Measurements from ENCODE around the gene EPB41L2. TPM values are rescaled to one million over a fixed set of nuclear protein-coding genes. Genes with fewer than 3 reads are reported as not detected.

EPB41L2 gene
- total RNA-seq, 1 experiment from 2014 or later, result 181 TPM

DNA sequence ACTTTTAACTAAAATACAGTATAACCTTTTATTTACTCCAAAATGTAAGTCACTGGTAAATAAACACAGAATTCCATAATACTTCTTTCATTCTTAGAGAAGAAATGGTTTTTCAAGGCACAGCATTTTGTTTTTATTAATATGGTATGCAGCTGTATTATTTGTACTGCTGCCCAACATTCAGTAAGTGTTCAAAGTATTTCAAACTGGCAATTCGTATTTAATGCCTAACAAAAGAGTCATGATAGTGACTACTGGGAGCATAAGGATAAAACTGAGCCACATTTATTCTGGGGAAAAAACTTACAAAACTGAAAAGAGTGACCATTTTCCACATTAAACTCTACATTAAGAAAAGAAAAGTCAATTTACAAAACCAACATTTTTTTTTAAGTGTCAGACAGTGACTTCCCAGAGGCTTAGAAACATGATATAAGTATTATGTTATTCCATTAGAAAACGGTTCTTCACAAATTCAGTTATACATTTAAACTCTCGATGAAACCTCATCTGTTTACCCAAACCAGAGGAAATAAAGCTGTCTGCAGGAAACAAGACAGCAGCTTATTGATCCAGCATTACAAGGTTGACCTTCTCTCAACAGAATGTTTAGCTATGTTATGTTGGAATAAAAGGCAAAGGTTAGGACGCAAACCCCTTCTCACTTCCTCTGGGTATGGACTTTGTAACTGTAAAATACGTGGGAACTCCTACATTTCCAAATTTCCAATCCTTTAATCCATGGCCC lies 24.3 kb downstream of the EPB41L2 start:
- Histone ChIP-seq H3K27me3 (replicated peaks; ENCODE audit: insufficient read depth, low read depth, low read length, poor library complexity) (no peaks in the 10 kb centered on the region), H3K4me3 (ENCODE audit: low read depth, low read length, poor library complexity, severe bottlenecking) (no peak overlapping the region), H3K36me3 (ENCODE audit: insufficient read depth, low read length, poor library complexity, severe bottlenecking) (no peaks in the 10 kb centered on the region), H3K27ac (ENCODE audit: low read depth, low read length, poor library complexity, severe bottlenecking) (no peak overlapping the region), H3K4me1 (ENCODE audit: insufficient read depth, low read length, poor library complexity, severe bottlenecking) (peaks cover 26% of the 10 kb centered on the region), H3K9me3 (ENCODE audit: low read depth, low read length, poor library complexity, severe bottlenecking) (no peaks in the 10 kb centered on the region)
- intact Hi-C loops (cut with micrococcal nuclease; ENCODE audit: unreplicated experiment), result no loop called here
- no peak for TF ChIP-seq EZH2 (IDR thresholded peaks at IDR 0.05; ENCODE audit: borderline replicate concordance, low read depth, low read length, poor library complexity, severe bottlenecking)
- TF ChIP-seq, protein P1, sequence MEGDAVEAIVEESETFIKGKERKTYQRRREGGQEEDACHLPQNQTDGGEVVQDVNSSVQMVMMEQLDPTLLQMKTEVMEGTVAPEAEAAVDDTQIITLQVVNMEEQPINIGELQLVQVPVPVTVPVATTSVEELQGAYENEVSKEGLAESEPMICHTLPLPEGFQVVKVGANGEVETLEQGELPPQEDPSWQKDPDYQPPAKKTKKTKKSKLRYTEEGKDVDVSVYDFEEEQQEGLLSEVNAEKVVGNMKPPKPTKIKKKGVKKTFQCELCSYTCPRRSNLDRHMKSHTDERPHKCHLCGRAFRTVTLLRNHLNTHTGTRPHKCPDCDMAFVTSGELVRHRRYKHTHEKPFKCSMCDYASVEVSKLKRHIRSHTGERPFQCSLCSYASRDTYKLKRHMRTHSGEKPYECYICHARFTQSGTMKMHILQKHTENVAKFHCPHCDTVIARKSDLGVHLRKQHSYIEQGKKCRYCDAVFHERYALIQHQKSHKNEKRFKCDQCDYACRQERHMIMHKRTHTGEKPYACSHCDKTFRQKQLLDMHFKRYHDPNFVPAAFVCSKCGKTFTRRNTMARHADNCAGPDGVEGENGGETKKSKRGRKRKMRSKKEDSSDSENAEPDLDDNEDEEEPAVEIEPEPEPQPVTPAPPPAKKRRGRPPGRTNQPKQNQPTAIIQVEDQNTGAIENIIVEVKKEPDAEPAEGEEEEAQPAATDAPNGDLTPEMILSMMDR (conservative IDR thresholded peaks at IDR 0.05; ENCODE audit: low read depth, low read length), result no peak
- ChIA-PET CTCF (no interaction called here), POLR2A (ENCODE audit: low non-redundant PET) (no interaction called here)
- no TSS peak for BruUV-seq (replicated peaks)
- no peak for DNase-seq (ENCODE audit: low spot score)

DNA sequence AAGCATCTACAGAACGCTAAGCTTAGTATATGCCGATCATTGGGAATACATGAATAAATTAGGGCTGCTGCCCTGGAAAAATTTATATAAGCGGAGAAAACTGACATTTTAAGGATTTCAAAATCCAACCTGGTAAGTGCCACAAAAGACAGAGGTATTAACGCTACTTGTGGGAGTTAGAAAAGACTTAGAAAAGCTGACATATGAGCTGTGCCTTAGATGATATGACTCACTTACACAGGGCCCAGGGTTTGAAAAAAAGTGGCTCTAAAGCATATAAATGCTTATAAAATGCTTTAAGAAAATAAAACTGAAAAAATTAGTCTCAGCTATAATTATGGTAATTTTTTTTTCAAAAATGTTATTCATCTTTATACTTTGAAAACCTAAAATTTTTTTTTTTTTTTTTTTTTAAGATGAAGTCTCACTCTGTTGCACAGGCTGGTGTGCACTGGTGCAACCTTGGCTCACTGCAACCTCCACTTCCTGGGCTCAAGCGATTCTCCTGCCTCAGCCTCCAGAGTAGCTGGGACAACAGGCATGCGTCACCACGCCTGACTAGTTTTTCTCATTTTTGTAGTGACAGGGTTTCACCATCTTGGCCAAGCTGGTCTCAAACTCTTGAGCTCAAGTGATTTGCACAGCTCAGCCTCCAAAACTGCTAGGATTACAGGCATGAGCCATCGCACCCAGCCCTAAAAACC lies 25.7 kb downstream of the EPB41L2 start:
- no TSS peak for BruUV-seq (replicated peaks)
- H3K36me3 ChIP-seq (ENCODE audit: insufficient read depth, low read length, poor library complexity, severe bottlenecking), result no peaks in the 10 kb centered on the region
- H3K4me3 ChIP-seq (ENCODE audit: low read depth, low read length, poor library complexity, severe bottlenecking), result no peak overlapping the region
- DNase-seq (ENCODE audit: low spot score), result no peak
- TF ChIP-seq EZH2 (IDR thresholded peaks at IDR 0.05; ENCODE audit: borderline replicate concordance, low read depth, low read length, poor library complexity, severe bottlenecking), result no peak
- TF ChIP-seq, protein P1 (conservative IDR thresholded peaks at IDR 0.05; ENCODE audit: low read depth, low read length), result no peak
- H3K27me3 ChIP-seq (replicated peaks; ENCODE audit: insufficient read depth, low read depth, low read length, poor library complexity), result no peaks in the 10 kb centered on the region
- no peaks in the 10 kb centered on the region for H3K9me3 ChIP-seq (ENCODE audit: low read depth, low read length, poor library complexity, severe bottlenecking)
- H3K27ac ChIP-seq (ENCODE audit: low read depth, low read length, poor library complexity, severe bottlenecking), result no peak overlapping the region
- intact Hi-C loops (cut with micrococcal nuclease; ENCODE audit: unreplicated experiment), result no loop called here
- POLR2A ChIA-PET (ENCODE audit: low non-redundant PET), result interaction anchor here (0.7 kb wide), 1 partner anchor 47 kb away, joined by 8 read pairs; no protein-coding TSS in a partner anchor
- peaks cover 19% of the 10 kb centered on the region for H3K4me1 ChIP-seq (ENCODE audit: insufficient read depth, low read length, poor library complexity, severe bottlenecking)
- CTCF ChIA-PET, result no interaction called here

DNA sequence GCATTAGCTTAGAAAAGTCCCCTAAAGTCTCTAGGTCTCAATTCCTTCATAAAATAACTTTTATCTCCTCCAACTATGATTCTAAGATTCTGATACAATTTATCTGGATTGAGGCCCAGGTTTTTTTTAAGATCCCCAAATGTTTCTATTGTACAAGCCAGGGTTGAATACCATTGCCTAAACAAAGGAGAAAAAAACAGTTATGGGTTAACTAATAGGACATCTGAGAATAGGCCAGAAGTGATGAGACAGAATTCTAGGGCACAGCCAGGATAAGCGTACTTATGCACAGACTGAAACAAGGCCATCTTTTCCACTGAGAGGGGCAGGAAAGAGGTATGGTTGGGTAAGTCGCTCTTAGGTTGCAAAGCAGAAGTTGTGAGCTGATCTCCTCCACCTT lies 26.4 kb downstream of the EPB41L2 start:
- TF ChIP-seq, protein P1 (conservative IDR thresholded peaks at IDR 0.05; ENCODE audit: low read depth, low read length), result no peak
- no peak for TF ChIP-seq EZH2 (IDR thresholded peaks at IDR 0.05; ENCODE audit: borderline replicate concordance, low read depth, low read length, poor library complexity, severe bottlenecking)
- no peak for DNase-seq (ENCODE audit: low spot score)
- Histone ChIP-seq H3K9me3 (ENCODE audit: low read depth, low read length, poor library complexity, severe bottlenecking) (no peaks in the 10 kb centered on the region), H3K27me3 (replicated peaks; ENCODE audit: insufficient read depth, low read depth, low read length, poor library complexity) (no peaks in the 10 kb centered on the region), H3K4me1 (ENCODE audit: insufficient read depth, low read length, poor library complexity, severe bottlenecking) (peaks cover 11% of the 10 kb centered on the region), H3K36me3 (ENCODE audit: insufficient read depth, low read length, poor library complexity, severe bottlenecking) (no peaks in the 10 kb centered on the region), H3K27ac (ENCODE audit: low read depth, low read length, poor library complexity, severe bottlenecking) (no peak overlapping the region), H3K4me3 (ENCODE audit: low read depth, low read length, poor library complexity, severe bottlenecking) (no peak overlapping the region)
- POLR2A ChIA-PET (ENCODE audit: low non-redundant PET), result no interaction called here
- CTCF ChIA-PET, result no interaction called here
- intact Hi-C loops (cut with micrococcal nuclease; ENCODE audit: unreplicated experiment), result no loop called here
- no TSS peak for BruUV-seq (replicated peaks)
